HCT116 (cell line): Measurements from ENCODE around the gene GPC5. TPM values are rescaled to one million over a fixed set of nuclear protein-coding genes. Genes with fewer than 3 reads are reported as not detected.

Experiments used
- ATAC-seq: fragments of 200-7000 bp; cut with Tn5 transposase; 2 replicates; pipeline ENCODE4 v1.9.1; 2020; ENCODE audit warnings: mild to moderate bottlenecking, moderate library complexity
- BruUV-seq: library from RNA; stranded (reverse); fragments of 400-500 nt; replicated peaks from 2 replicates; lab custom pipeline; 2021; lab: Mats Ljungman, UMichigan
- CTCF ChIA-PET: fragments of 300-600 bp; sonication (Branson Sonifier 250); formaldehyde crosslinking; loops from one replicate; lab custom pipeline; 2021; ENCODE audit warnings: antibody characterized with exemption; lab: Charles Lee
- POLR2A ChIA-PET: fragments of 300-600, 350-600 bp; sonication (Branson Sonifier 250); formaldehyde crosslinking; loops from one replicate; lab custom pipeline; 2021; ENCODE audit warnings: antibody characterized with exemption; lab: Charles Lee
- RAD21 ChIA-PET, 2 experiments: fragments of 300-600 bp; sonication (Branson Sonifier 250); formaldehyde crosslinking; loops; one replicate each; lab custom pipeline; 2023; ENCODE audit warnings: low total read pairs in 2 of 2; ENCODE audit not compliant: uncharacterized antibody in 2 of 2, unreplicated experiment in 2 of 2, low non-redundant PET in 1 of 2; lab: Charles Lee
- DNase-seq: peaks from one replicate; pipeline ENCODE4 v3.0.0-alpha.2; 2010; ENCODE audit warnings: low read depth, low spot score
- H2AFZ ChIP-seq: fragments of 200-600 bp; shearing (Covaris generic), sonication (generic); 2 replicates; pipeline ENCODE4 v1.6.1; 2017; ENCODE audit warnings: low read depth, mixed run types, mixed read lengths, antibody characterized with exemption, low read length; ENCODE audit not compliant: poor library complexity, severe bottlenecking
- H3K27ac ChIP-seq: 2 replicates; pipeline ENCODE4 v1.5.1; 2012; ENCODE audit warnings: low read depth, low read length
- H3K27me3 ChIP-seq: fragments of 200-600 bp; sonication (generic); 2 replicates; pipeline ENCODE4 v1.6.1; 2016; ENCODE audit warnings: mixed run types, low read length, mixed read lengths; ENCODE audit not compliant: insufficient read depth
- H3K36me3 ChIP-seq, 2 experiments: fragments of 200-500 bp in 1 of 2; fragments of 200-600 bp in 1 of 2; sonication (Bioruptor generic) in 1 of 2; sonication (generic) in 1 of 2; 2 replicates each; pipeline versions ENCODE4 v1.5.1 to v1.6.1; 2014 to 2016; ENCODE audit warnings: low read length in 2 of 2, inconsistent platforms in 1 of 2, mixed read lengths in 1 of 2, mixed run types in 1 of 2; ENCODE audit not compliant: insufficient read depth in 2 of 2, control insufficient read depth in 1 of 2
- H3K4me1 ChIP-seq, 2 experiments: fragments of 200-600 bp in 1 of 2; sonication (generic) in 1 of 2; 2 replicates each; pipeline versions ENCODE4 v1.5.1 to v1.6.1; 2012 to 2017; ENCODE audit warnings: low read length in 2 of 2, inconsistent platforms in 1 of 2, mild to moderate bottlenecking in 1 of 2, mixed read lengths in 1 of 2, mixed run types in 1 of 2, moderate library complexity in 1 of 2; ENCODE audit not compliant: insufficient read depth in 2 of 2, control insufficient read depth in 1 of 2
- H3K4me2 ChIP-seq: fragments of 200-600 bp; sonication (generic); 2 replicates; pipeline ENCODE4 v1.6.1; 2017; ENCODE audit warnings: mixed run types, low read length, mixed read lengths
- H3K4me3 ChIP-seq, 2 experiments: fragments of 200-600 bp in 1 of 2; sonication (generic) in 1 of 2; replicated peaks in 1 of 2; 2 replicates each; pipeline ENCODE4 v1.5.1; 2011 to 2016; ENCODE audit warnings: low read length in 2 of 2, control low read depth in 1 of 2, low read depth in 1 of 2, mild to moderate bottlenecking in 1 of 2, mixed read lengths in 1 of 2, mixed run types in 1 of 2
- H3K79me2 ChIP-seq: fragments of 200-600 bp; sonication (generic); 2 replicates; pipeline ENCODE4 v1.6.1; 2017; ENCODE audit warnings: mild to moderate bottlenecking, mixed run types, low read length, moderate library complexity, mixed read lengths; ENCODE audit not compliant: insufficient read depth
- H3K9ac ChIP-seq: fragments of 200-600 bp; sonication (generic); 2 replicates; pipeline ENCODE4 v1.6.1; 2016; ENCODE audit warnings: low read length, mixed read lengths
- H3K9me2 ChIP-seq: fragments of 200-600 bp; sonication (generic), shearing (Covaris generic); 2 replicates; pipeline ENCODE4 v1.6.1; 2017; ENCODE audit warnings: mixed run types, mild to moderate bottlenecking, moderate library complexity; ENCODE audit not compliant: insufficient read depth
- H3K9me3 ChIP-seq, 2 experiments: fragments of 200-500 bp in 1 of 2; fragments of 200-600 bp in 1 of 2; sonication (Bioruptor generic) in 1 of 2; sonication (generic) in 1 of 2; 2 replicates each; pipeline ENCODE4 v1.6.1; 2014 to 2017; ENCODE audit warnings: low read length in 2 of 2, mixed read lengths in 2 of 2, inconsistent platforms in 1 of 2, low read depth in 1 of 2, mild to moderate bottlenecking in 1 of 2, mixed run types in 1 of 2, moderate library complexity in 1 of 2; ENCODE audit not compliant: control insufficient read depth in 1 of 2, insufficient read depth in 1 of 2
- H4K20me1 ChIP-seq: fragments of 200-600 bp; sonication (generic), shearing (Covaris generic); 2 replicates; pipeline ENCODE4 v1.6.1; 2017; ENCODE audit warnings: mixed run types, mild to moderate bottlenecking, moderate library complexity; ENCODE audit not compliant: insufficient read depth
- CEBPB ChIP-seq: IDR thresholded peaks from 2 replicates; pipeline ENCODE4 v1.6.1; 2012; ENCODE audit warnings: low read depth
- EGR1 ChIP-seq: IDR thresholded peaks from 2 replicates; pipeline ENCODE4 v1.6.1; 2012; ENCODE audit warnings: low read depth
- EZH2 ChIP-seq: fragments of 200-600 bp; sonication (generic); IDR thresholded peaks from 2 replicates; pipeline ENCODE4 v1.6.1; 2017; ENCODE audit warnings: antibody characterized with exemption, mixed run types
- EZH2phosphoT487 ChIP-seq: fragments of 200-600 bp; IDR thresholded peaks from 2 replicates; pipeline ENCODE4 v1.6.1; 2018; ENCODE audit warnings: antibody characterized with exemption, borderline replicate concordance
- POLR2AphosphoS5 ChIP-seq: IDR thresholded peaks from 2 replicates; pipeline ENCODE4 v1.6.1; 2011; ENCODE audit warnings: mild to moderate bottlenecking, low read depth, low read length, moderate library complexity
- RAD21 ChIP-seq: IDR thresholded peaks from 2 replicates; pipeline ENCODE4 v1.6.1; 2012; ENCODE audit warnings: low read depth, mild to moderate bottlenecking
- SP1 ChIP-seq: IDR thresholded peaks from 2 replicates; pipeline ENCODE4 v1.6.1; 2012; ENCODE audit warnings: low read depth
- ZBTB33 ChIP-seq: IDR thresholded peaks from 2 replicates; pipeline ENCODE4 v1.6.1; 2011; ENCODE audit warnings: mild to moderate bottlenecking, low read length, moderate library complexity; ENCODE audit not compliant: insufficient replicate concordance; ENCODE audit errors: extremely low read depth
- intact Hi-C: fragments of 100-400 bp; cut with micrococcal nuclease; formaldehyde crosslinking; loops from 2 replicates; pipeline ENCODE4 v1.10.0; 2022
- total RNA-seq: library from RNA; stranded (reverse); gene quantifications from one replicate; pipeline ENCODE4 v1.2.1, GENCODE V29; 2021; ENCODE audit not compliant: unreplicated experiment
- TF ChIP-seq, protein P1 (sequence below): IDR thresholded peaks from 2 replicates; pipeline ENCODE4 v1.6.1; 2012; ENCODE audit warnings: low read depth
- TF ChIP-seq, protein P2 (sequence below): IDR thresholded peaks from 2 replicates; pipeline ENCODE4 v1.6.1; 2012

GPC5 gene
- total RNA-seq, 1 experiment from 2014 or later: not detected

GRCh38 chr13:91601273-91601672 lies 202.9 kb downstream of the GPC5 start:
- no peak overlapping the region for H2AFZ ChIP-seq
- no peaks in the 10 kb centered on the region for H3K4me1 ChIP-seq
- peaks cover 3 to 8% of the 10 kb centered on the region in 2 experiments; a peak in 2 of 4 replicates for H3K9me3 ChIP-seq
- intact Hi-C loops: no loop called here
- no peaks in the 10 kb centered on the region for H4K20me1 ChIP-seq
- no TSS peak for BruUV-seq
- H3K36me3 ChIP-seq: no peaks in the 10 kb centered on the region
- ChIA-PET CTCF (no interaction called here), POLR2A (no interaction called here), RAD21 (no interaction called here)
- no peaks in the 10 kb centered on the region for H3K27me3 ChIP-seq
- H3K4me3 ChIP-seq: no peak overlapping the region
- H3K9me2 ChIP-seq: no peaks in the 10 kb centered on the region
- H3K9ac ChIP-seq: no peak overlapping the region
- TF ChIP-seq POLR2AphosphoS5 (no peak), EZH2phosphoT487 (no peak), CEBPB (no peak), ZBTB33 (no peak), RAD21 (no peak), EZH2 (no peak), SP1 (no peak), EGR1 (no peak)
- TF ChIP-seq, protein P1, sequence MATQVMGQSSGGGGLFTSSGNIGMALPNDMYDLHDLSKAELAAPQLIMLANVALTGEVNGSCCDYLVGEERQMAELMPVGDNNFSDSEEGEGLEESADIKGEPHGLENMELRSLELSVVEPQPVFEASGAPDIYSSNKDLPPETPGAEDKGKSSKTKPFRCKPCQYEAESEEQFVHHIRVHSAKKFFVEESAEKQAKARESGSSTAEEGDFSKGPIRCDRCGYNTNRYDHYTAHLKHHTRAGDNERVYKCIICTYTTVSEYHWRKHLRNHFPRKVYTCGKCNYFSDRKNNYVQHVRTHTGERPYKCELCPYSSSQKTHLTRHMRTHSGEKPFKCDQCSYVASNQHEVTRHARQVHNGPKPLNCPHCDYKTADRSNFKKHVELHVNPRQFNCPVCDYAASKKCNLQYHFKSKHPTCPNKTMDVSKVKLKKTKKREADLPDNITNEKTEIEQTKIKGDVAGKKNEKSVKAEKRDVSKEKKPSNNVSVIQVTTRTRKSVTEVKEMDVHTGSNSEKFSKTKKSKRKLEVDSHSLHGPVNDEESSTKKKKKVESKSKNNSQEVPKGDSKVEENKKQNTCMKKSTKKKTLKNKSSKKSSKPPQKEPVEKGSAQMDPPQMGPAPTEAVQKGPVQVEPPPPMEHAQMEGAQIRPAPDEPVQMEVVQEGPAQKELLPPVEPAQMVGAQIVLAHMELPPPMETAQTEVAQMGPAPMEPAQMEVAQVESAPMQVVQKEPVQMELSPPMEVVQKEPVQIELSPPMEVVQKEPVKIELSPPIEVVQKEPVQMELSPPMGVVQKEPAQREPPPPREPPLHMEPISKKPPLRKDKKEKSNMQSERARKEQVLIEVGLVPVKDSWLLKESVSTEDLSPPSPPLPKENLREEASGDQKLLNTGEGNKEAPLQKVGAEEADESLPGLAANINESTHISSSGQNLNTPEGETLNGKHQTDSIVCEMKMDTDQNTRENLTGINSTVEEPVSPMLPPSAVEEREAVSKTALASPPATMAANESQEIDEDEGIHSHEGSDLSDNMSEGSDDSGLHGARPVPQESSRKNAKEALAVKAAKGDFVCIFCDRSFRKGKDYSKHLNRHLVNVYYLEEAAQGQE: no peak
- TF ChIP-seq, protein P2, sequence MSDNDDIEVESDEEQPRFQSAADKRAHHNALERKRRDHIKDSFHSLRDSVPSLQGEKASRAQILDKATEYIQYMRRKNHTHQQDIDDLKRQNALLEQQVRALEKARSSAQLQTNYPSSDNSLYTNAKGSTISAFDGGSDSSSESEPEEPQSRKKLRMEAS: no peak
- no peak overlapping the region for H3K4me2 ChIP-seq
- no peak for DNase-seq
- no peak for ATAC-seq
- H3K79me2 ChIP-seq: no peaks in the 10 kb centered on the region
- no peak overlapping the region for H3K27ac ChIP-seq
